Measurements from ENCODE around the gene MASP1. TPM values are rescaled to one million over a fixed set of nuclear protein-coding genes. Genes with fewer than 3 reads are reported as not detected.

MASP1 gene
- total and polyA plus RNA-seq, 2 donors (not counting 1 experiment from before 2014, with no cell fraction given) = 145 to 328 TPM

GRCh38 chr3:187198490-187198889, 93.0 kb downstream of the MASP1 start:
- no peaks in the 10 kb centered on the region for H4K20me1 ChIP-seq (ENCODE audit: control insufficient read depth, extremely low read depth, insufficient read depth, low read length)
- H3K36me3 ChIP-seq (ENCODE audit: control insufficient read depth, insufficient read depth, low read length) = no peaks in the 10 kb centered on the region
- no peaks in the 10 kb centered on the region for H3K4me1 ChIP-seq (ENCODE audit: control insufficient read depth, extremely low read depth, insufficient read depth, low read length)
- no peak overlapping the region for H2AFZ ChIP-seq (ENCODE audit: low read length)
- DNase-seq (ENCODE audit: low read depth in 2 of 2) = no peak
- H3K27me3 ChIP-seq (ENCODE audit: control insufficient read depth, insufficient read depth, low read length) = peaks cover 9% of the 10 kb centered on the region
- no peak for TF ChIP-seq EZH2 (IDR thresholded peaks at IDR 0.05; ENCODE audit: low read length, missing control alignments)
- TF ChIP-seq CTCF (conservative IDR thresholded peaks at IDR 0.05 in 1 of 2, IDR thresholded peaks at IDR 0.05 in 1 of 2; ENCODE audit: low read depth in 1 of 2, low read length in 2 of 2) = no peak
- H3K27ac ChIP-seq (ENCODE audit: insufficient read depth, low read length) = no peak overlapping the region
- H3K4me3 ChIP-seq (replicated peaks in 1 of 4; ENCODE audit: control extremely low read depth in 1 of 4, insufficient read depth in 1 of 4, low read depth in 3 of 4, low read length in 4 of 4) = no peak overlapping the region
- H3K4me2 ChIP-seq (ENCODE audit: extremely low read depth, insufficient read depth, low read length) = no peak overlapping the region
- H3K9ac ChIP-seq (ENCODE audit: insufficient read depth, low read length) = no peak overlapping the region
- H3K9me3 ChIP-seq (ENCODE audit: control insufficient read depth, insufficient read depth, low read depth, low read length) = no peaks in the 10 kb centered on the region
- no peaks in the 10 kb centered on the region for H3K79me2 ChIP-seq (ENCODE audit: control insufficient read depth, insufficient read depth, low read length)

DNA sequence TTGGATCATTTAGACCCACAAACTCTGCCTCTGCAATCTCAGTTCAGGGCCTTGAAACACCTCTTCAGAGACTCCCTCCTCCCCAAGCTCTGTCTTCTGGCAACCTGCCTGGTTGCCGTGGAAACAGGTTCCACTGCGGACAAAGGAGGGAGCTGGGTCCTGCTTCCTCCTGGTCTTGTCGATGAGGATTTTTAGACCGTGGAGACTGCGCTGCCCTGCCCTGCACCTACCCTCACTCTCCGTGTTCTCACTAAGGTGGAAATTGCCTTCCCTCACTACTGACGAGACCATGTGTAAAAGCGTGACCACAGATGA, 94.2 kb downstream of the MASP1 start, which contains the start of gene RTP1:
TSS of gene RTP1 (plus strand) at position 152 of the 315 bp plus-strand sequence. CDS start at position 182, 30 bp downstream.
- H3K9me3 ChIP-seq (ENCODE audit: control insufficient read depth, insufficient read depth, low read depth, low read length) = no peaks in the 10 kb centered on the region
- no peak within 1 kb of the TSS for H3K4me2 ChIP-seq (ENCODE audit: extremely low read depth, insufficient read depth, low read length)
- peaks cover 4% of the 10 kb centered on the region for H3K27me3 ChIP-seq (ENCODE audit: control insufficient read depth, insufficient read depth, low read length)
- no peaks in the 10 kb centered on the region for H3K79me2 ChIP-seq (ENCODE audit: control insufficient read depth, insufficient read depth, low read length)
- H3K9ac ChIP-seq (ENCODE audit: insufficient read depth, low read length) = no peak within 1 kb of the TSS
- H3K36me3 ChIP-seq (ENCODE audit: control insufficient read depth, insufficient read depth, low read length) = no peaks in the 10 kb centered on the region
- H3K27ac ChIP-seq (ENCODE audit: insufficient read depth, low read length) = no peak within 1 kb of the TSS
- DNase-seq (ENCODE audit: low read depth in 2 of 2) = no peak
- no peak for TF ChIP-seq EZH2 (IDR thresholded peaks at IDR 0.05; ENCODE audit: low read length, missing control alignments)
- no peak for TF ChIP-seq CTCF (conservative IDR thresholded peaks at IDR 0.05 in 1 of 2, IDR thresholded peaks at IDR 0.05 in 1 of 2; ENCODE audit: low read depth in 1 of 2, low read length in 2 of 2)
- H3K4me3 ChIP-seq (replicated peaks in 1 of 4; ENCODE audit: control extremely low read depth in 1 of 4, insufficient read depth in 1 of 4, low read depth in 3 of 4, low read length in 4 of 4) = no peak within 1 kb of the TSS
- no peaks in the 10 kb centered on the region for H4K20me1 ChIP-seq (ENCODE audit: control insufficient read depth, extremely low read depth, insufficient read depth, low read length)
- H2AFZ ChIP-seq (ENCODE audit: low read length) = no peak within 1 kb of the TSS
- no peaks in the 10 kb centered on the region for H3K4me1 ChIP-seq (ENCODE audit: control insufficient read depth, extremely low read depth, insufficient read depth, low read length)

DNA sequence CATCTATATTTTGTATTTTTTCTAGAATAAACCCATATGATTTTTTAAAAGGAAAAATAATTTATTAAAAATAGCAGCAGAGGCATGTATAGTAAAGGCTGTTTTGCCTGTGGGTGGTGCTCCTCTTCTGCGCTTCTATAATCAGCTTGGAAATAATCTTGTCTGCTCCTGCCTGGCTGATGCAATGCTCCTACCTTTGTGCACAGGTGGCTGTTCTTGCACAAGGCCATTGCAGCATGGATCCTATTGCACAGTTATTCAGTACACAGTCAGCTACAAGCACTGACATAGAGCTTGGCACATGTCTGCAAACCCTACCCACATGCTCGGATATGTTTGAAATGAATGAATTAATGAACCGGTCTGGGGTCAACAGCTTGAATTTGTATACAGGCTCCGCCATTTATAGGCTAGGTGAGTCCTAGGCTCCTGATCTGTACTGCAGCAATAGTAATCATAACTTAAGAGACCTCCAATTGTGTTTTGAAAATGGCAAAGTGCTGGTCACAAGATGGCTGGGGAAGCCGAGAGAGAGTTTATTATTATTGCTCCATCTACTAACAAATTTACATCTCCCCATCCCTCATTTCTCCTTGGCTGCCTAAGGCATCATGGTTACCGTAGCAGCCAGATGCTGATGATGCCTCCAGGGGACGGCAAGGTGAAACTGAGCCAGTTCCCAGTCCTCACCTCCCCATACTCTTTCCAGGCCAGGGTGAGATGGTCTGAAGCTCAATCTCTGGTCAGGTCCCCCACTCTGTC, 94.8 kb downstream of the MASP1 start:
- no peaks in the 10 kb centered on the region for H3K79me2 ChIP-seq (ENCODE audit: control insufficient read depth, insufficient read depth, low read length)
- H2AFZ ChIP-seq (ENCODE audit: low read length) = no peak overlapping the region
- TF ChIP-seq EZH2 (IDR thresholded peaks at IDR 0.05; ENCODE audit: low read length, missing control alignments) (no peak), CTCF (conservative IDR thresholded peaks at IDR 0.05 in 1 of 2, IDR thresholded peaks at IDR 0.05 in 1 of 2; ENCODE audit: low read depth in 1 of 2, low read length in 2 of 2) (no peak)
- DNase-seq (ENCODE audit: low read depth in 2 of 2) = no peak
- no peaks in the 10 kb centered on the region for H3K36me3 ChIP-seq (ENCODE audit: control insufficient read depth, insufficient read depth, low read length)
- no peak overlapping the region for H3K4me2 ChIP-seq (ENCODE audit: extremely low read depth, insufficient read depth, low read length)
- H3K9me3 ChIP-seq (ENCODE audit: control insufficient read depth, insufficient read depth, low read depth, low read length) = no peaks in the 10 kb centered on the region
- no peak overlapping the region for H3K9ac ChIP-seq (ENCODE audit: insufficient read depth, low read length)
- no peak overlapping the region for H3K4me3 ChIP-seq (replicated peaks in 1 of 4; ENCODE audit: control extremely low read depth in 1 of 4, insufficient read depth in 1 of 4, low read depth in 3 of 4, low read length in 4 of 4)
- no peaks in the 10 kb centered on the region for H4K20me1 ChIP-seq (ENCODE audit: control insufficient read depth, extremely low read depth, insufficient read depth, low read length)
- H3K27ac ChIP-seq (ENCODE audit: insufficient read depth, low read length) = no peak overlapping the region
- H3K27me3 ChIP-seq (ENCODE audit: control insufficient read depth, insufficient read depth, low read length) = peaks cover 4% of the 10 kb centered on the region
- H3K4me1 ChIP-seq (ENCODE audit: control insufficient read depth, extremely low read depth, insufficient read depth, low read length) = no peaks in the 10 kb centered on the region

Measured in fibroblast of lung (primary cell).